GM18868 (cell line): ENCODE measurements around the gene DENND4A.

ENCODE experiments used
- ATAC-seq: cut with Tn5 transposase; IDR thresholded peaks from one replicate; pipeline ENCODE4 v1.9.1; 2021; ENCODE audit warnings: mild to moderate bottlenecking, moderate library complexity; ENCODE audit not compliant: unreplicated experiment

The DENND4A gene

DNA sequence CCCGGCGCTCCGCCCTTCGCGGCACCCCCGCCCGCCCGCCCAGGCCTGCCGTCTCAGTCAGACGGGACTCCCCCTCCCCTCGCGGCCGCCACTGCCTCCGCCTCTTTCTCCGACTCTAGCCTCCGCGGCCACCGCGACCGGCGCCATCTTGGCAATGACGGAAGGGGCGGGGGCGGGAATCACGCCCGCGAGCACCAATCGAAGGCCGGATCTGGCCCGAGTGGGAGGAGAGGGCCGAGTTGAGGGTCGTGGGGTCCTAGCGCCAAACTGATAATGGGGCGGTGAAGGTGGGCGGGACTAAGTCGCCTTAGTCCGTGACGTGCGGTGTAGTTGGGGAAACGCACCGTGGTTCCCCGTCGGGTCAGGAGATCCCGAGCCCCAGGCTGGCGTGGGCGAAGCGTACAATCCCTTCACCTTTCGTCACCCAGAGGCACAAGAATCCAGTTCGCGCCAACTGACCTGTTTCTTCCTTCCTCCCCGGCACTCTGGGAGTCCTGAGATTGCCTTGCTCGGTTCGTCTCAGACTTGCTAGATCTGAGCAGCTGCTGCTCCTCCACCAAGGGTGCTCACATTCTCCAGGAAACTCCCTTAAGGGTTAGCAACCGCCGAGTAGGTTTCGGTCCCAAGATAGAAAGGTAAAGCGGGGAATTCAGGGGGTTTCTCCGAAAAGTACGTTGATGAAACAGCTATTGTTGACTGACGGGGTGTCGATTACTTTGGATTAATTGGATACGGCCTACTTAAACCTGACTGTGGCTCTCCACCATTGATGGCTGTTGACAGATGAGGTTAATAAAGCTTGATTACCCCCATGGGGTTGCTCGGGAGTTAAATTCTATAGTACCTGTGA, at the start of gene DENND4A:
Gene DENND4A (minus strand): TSS at position 156 of the 850 bp plus-strand sequence. CDS start 35,843 bp downstream, outside the sequence.
- peak; percentile 73 for ATAC-seq

DNA sequence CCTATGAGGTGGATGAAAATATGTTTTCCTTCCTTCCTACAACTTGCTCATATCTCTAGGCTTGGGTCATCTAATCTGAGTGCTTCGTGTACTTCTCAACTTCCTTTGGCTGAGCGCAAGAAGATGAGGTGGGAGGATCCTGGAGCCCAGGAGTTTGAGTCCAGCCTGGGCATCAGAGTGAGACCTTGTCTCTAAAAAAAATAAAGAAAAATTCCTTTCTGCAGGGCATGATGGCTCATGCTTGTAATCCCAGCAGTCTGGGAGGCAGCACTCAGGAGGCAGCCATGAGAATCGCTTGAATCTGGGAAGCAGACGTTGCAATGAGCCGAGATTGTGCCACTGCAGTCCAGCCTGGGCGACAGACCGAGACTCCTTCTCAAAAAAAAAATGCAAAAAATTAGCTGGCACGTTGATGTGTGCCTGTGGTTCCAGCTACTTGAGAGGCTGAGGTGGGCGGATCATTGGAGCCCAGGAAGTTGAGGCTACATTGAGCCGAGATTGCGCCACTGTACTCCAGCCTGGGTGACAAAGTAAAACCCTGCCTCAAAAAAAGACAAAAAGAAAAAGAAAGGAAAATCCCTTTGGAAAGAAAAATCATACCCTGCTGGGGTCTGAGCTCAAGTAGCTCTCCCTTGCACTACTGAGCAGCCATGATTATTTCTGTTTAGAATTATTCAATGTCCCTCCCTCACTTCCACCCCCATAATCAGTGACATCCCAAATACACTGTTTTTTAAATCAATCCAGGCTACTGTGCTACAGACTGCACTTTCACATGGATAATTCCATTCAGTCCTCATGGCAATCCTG, 49.2 kb upstream of the DENND4A start:
- ATAC-seq: no peak

DNA sequence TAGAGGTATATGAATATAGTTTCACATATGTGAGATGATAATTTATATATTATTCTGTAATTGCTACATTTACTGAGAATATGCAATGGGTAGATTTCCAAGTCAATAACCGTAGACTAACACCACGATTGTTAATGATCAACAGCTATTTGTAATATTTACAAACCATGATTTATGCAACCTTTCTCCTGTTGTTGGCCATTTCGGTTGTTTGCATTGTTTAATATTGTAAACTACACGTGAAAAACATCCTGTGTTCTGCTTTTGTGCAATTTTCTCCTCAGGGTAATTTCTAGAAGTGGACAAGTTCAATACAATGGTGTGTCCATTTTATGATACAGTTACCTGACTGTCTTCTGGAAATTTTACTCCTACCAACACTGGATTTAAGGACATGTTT, 47.9 kb upstream of the DENND4A start:
- ATAC-seq: no peak

DNA sequence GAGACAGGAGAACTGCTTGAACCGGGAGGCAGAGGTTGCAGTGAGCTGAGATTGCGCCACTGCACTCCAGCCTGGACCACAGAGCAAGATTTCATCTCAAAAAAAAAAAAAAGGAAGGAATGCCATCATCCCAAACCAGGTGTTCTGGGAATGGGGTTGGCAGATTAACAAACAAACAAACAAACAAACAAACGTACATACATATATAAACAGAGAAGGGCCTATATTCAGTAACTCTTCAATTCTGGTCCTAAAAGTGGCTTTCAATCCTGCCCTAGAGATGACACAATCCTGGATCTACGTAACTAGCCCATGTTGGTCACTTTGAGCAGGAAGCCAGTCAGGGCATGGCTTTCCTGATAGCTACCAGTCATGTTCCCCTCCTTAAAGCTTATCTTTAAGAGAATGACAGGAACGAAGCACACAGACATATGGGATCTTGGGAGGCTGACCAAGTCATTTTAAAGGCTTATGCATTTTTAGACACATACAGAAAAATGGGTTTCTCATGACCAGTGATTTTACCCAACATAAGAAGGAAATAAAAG, 47.3 kb upstream of the DENND4A start:
- no peak for ATAC-seq

DNA sequence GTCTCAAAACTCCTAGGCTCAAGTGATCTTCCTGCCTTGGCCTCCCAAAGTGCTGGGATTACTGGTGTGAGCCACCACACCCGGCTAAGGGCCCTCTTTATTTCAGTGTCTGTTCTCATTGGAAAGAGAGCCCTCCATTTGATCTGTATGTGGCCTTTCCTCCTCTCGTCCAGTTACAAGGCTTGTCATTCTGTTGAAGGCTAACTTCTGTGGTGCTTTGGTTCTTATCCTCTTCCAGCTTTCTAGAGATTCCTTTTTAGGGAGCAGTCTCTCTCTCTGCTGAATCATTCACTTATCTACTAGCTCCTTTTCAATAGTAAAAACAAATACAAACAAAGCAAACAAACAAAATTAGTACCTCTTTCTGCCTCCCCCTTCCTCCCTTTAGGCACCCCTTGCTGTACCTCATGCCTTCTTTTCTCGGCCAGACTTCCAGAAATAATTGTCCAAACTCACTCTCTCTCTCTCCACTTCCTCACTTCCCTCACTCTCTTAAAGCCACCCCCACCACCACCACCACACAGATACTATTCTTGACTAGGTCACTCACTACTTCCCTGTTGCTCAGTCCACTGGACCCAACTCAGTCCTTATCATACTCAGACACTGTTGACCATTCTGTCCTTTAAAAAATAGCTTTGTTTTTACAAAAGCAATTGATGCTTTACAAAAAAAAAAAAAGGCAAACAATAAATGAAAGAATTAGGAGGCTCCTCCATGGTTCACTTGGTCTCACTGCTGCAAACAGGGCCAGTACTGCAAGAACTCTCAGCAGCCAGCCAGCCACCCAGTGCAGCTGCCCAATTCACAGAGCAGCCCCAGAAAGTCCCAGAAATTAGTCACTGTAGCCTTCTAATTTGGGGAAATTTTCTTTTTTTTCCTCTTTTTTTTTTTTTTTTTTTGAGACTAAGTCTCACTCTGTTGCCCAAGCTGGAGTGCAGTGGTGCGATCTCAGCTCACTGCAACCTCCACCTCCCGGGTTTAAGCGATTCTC, 45.5 kb upstream of the DENND4A start:
- peak; percentile 68 for ATAC-seq

DNA sequence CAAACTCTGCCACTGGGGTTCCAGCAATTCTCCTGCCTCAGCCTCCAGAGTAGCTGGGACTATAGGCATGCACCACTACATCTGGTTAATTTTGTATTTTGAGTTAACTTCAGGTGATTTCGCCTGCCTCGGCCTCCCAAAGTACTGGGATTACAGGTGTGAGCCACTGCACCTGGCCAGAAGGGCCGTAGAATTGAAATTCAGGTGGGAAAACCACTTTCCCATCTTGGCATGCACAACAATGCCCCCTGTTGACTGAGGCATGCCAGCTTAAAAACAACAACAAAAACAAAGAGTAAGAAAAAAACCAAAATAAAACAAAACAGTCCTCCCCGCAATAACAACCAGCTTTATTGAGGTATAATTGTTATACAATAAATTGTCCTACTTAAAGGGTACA, 44.6 kb upstream of the DENND4A start:
- no peak for ATAC-seq

- ATAC-seq: no peak
These were observed 43.4 kb upstream of the DENND4A start for GRCh38 chr15:65835447-65835846.

- no peak for ATAC-seq
These were observed 42.6 kb upstream of the DENND4A start for GRCh38 chr15:65834603-65835282.

DNA sequence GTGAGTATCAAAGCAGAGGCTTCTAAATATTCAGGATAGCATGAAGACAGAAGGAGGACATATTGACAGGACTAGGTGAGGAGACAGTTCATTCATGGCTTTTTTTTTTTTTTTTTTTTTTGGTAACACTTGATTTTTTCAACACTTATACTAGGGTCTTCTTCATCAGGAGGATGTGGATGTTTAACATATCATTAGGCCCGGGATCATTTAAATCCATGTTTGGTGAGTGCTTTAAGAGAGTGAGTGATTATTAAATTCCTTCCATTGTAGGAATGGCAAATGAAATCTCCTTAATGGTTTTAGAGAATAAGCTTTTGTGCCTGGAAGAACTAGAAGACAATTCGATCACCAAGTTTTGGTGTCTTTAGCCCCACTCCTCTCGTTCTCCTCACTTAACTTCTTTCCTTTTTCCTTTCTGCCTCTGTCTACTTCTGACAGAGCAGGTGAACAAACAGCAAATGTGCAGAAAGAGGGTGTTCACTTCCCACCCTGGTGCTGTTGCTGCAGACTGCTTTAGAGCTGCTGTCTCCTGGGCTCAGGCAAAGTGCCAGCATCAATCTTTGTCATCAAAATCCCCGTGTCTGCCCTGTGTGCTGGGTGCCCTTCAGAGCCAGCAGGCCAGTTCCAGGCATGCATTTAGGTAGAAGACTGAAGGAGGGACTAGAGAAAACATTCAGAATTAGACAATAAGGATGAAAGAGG, 41.6 kb upstream of the DENND4A start:
- ATAC-seq: peak; percentile 58

- ATAC-seq: peak; percentile 49
These were observed 40.7 kb upstream of the DENND4A start for GRCh38 chr15:65832549-65833364.

DNA sequence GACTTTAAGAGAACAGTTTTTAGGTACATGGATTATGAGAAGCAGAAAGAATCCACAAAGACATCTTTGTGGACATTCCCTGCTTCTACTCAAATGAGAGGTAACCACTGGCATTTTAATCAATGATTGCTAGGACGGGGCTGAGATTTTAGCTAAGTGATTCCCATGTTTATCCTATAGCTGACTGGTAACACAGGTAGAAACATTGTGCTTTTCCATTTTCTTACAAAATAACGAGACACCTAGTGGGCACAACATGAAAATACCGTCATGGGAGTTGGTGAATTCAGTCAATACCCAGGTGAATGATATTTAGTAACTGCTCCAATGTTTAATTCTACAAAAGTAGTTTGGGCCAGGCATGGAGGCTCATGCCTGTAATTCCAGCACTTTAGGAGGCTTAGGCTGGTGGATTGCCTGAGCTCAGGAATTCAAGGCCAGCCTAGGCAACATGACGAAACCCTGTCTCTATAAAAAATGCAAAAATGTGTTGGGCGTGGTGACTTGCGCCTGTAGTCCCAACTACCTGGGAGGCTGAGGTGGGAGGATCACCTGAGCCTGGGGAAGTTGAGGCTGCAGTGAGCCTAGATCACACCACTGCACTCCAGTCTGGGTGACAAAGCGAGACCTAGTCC, 37.2 kb upstream of the DENND4A start:
- no peak for ATAC-seq

- no peak for ATAC-seq
These were observed 36.5 kb upstream of the DENND4A start for GRCh38 chr15:65828585-65828984.

DNA sequence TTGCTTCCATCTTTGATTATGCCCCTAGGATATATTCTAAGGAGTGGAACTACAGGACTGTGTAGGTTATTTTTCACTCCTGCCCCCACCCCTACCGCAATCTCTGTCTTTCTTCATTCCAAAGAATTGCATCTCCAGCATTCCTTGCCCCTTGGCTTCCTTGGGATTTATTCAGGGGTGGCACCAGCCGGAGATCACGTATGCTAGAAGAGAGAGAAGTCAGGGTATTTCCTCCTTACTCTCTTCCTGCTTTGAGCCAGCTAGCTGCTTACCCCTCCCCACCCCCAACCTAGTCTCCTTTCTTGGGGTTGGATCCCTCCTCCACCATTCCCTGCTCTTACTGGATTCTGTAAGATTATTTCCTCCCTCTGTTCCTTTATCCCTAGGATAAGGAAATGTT, 35.0 kb upstream of the DENND4A start:
- no peak for ATAC-seq

DNA sequence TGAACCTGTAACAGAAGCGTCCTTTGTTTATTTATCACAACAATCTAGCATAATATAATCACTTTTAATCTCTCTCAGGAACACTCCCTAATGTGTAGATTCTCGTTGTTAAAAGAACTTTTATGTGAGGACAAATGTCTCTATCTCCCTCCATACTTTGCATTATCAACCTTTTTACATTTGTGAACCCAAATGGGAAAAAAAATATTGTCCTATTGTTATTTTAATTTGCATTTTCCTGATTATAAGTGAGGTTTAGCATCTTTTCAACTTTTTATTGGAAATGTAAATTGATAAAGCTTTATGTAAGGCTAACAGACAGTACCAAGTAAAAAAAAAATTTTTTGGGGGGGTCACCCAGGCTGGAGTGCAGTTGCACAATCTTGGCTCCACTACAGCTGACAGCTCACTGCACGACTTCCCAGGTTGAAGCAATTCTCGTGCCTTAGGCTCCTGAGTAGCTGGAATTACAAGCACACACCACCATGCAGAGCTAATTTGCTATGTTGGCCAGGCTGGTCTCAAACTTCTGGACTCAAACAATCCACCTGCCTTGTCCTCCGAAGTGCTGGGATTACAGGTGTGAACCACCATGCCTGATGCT, 33.0 kb upstream of the DENND4A start:
- no peak for ATAC-seq

GRCh38 chr15:65824031-65824743, 32.1 kb upstream of the DENND4A start:
- no peak for ATAC-seq

DNA sequence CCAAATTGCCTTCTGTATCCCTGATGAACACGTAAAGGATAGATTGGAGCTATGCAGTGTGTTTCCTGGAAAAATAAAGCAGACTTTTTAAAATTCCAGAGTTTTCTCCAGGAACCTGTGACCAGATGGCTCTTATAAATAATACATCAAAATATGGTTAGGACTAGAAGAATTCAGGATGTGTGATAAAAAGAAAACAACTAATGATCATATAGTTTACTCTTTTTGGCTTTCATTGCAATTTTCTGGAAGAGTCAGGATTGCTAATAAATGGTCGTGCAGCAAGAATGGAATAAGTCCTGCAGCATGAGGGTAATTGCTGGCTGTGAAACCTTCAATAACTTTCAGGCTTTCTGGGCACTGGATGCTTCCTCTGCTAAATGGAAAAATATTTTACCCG, 30.2 kb upstream of the DENND4A start:
- ATAC-seq: no peak

GRCh38 chr15:65821070-65821469, 29.0 kb upstream of the DENND4A start:
- ATAC-seq: no peak
